ENCODE data around the gene IRAK1.

The IRAK1 gene

DNA sequence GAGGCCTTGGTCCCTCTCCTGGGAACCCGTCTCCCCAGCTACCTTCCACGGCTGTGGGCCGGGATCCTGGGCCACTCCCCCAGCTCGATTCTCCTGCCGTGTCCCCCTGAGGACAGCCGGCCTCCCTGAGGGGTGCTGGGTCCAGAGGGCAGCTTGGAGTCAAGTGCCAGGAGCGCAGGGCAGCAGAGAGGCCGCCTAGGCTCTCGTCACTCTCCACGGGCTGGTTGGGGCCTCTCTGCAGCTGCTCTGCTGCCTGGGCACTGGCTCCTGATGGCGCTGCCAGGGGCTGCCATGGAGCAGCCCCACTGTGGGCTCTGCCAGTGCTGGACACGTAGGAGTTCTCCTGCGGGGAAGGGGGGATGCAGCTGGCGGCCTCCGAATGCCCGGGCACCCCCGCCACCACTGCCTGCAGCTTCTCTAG, 6.7 kb downstream of the IRAK1 start:
- H3K4me1 Mint-ChIP-seq: peaks cover 8% of the 10 kb centered on the region
- TF ChIP-seq, protein P1, sequence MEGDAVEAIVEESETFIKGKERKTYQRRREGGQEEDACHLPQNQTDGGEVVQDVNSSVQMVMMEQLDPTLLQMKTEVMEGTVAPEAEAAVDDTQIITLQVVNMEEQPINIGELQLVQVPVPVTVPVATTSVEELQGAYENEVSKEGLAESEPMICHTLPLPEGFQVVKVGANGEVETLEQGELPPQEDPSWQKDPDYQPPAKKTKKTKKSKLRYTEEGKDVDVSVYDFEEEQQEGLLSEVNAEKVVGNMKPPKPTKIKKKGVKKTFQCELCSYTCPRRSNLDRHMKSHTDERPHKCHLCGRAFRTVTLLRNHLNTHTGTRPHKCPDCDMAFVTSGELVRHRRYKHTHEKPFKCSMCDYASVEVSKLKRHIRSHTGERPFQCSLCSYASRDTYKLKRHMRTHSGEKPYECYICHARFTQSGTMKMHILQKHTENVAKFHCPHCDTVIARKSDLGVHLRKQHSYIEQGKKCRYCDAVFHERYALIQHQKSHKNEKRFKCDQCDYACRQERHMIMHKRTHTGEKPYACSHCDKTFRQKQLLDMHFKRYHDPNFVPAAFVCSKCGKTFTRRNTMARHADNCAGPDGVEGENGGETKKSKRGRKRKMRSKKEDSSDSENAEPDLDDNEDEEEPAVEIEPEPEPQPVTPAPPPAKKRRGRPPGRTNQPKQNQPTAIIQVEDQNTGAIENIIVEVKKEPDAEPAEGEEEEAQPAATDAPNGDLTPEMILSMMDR (IDR thresholded peaks at IDR 0.05): no peak
- peaks cover 16% of the 10 kb centered on the region for H3K36me3 Mint-ChIP-seq (ENCODE audit: low read depth)
- no peak overlapping the region for H3K4me3 Mint-ChIP-seq
- H3K9me3 Mint-ChIP-seq: peaks cover 38% of the 10 kb centered on the region
- H3K27ac Mint-ChIP-seq: no peak overlapping the region
- no peak for DNase-seq
- H3K27me3 Mint-ChIP-seq (ENCODE audit: low read depth, poor library complexity): no peaks in the 10 kb centered on the region

DNA sequence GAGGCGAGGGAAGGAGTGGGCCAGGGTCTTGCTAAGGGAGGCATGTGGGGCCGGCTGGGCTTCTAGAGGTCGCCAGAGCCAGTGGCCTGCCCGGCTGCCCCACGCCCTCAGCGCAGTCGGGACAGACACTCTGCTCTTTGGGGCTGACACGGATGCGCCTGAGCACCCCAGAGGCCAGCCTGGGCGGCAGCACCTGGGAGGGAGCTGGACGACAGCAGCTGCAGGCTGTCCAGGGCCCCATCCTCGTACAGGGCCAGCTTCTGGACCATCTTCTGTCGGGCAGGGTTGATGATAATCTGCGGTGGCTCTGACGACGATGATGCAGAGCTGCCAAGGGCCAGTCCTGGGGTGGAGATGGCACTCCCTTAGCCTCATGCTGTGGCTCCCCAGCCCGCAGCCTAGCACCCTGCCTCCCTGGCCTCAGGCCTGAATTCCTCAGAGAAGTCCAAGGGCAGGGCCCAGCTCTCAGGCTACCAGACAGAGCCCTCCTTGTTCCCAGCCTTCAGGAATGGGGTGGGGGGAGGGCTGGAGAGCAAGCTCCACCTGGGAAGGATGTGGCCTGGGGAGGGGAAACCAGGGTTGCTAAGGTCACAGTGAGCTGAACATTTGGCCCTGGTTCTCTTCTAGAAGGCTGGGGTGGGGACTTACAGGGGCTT, 7.2 kb downstream of the IRAK1 start:
- Mint-ChIP-seq H3K36me3 (ENCODE audit: low read depth) (peaks cover 21% of the 10 kb centered on the region), H3K4me1 (peaks cover 14% of the 10 kb centered on the region), H3K27ac (no peak overlapping the region), H3K9me3 (peaks cover 44% of the 10 kb centered on the region), H3K4me3 (no peak overlapping the region), H3K27me3 (ENCODE audit: low read depth, poor library complexity) (no peaks in the 10 kb centered on the region)
- no peak for DNase-seq
- TF ChIP-seq, protein P1 (IDR thresholded peaks at IDR 0.05): no peak

DNA sequence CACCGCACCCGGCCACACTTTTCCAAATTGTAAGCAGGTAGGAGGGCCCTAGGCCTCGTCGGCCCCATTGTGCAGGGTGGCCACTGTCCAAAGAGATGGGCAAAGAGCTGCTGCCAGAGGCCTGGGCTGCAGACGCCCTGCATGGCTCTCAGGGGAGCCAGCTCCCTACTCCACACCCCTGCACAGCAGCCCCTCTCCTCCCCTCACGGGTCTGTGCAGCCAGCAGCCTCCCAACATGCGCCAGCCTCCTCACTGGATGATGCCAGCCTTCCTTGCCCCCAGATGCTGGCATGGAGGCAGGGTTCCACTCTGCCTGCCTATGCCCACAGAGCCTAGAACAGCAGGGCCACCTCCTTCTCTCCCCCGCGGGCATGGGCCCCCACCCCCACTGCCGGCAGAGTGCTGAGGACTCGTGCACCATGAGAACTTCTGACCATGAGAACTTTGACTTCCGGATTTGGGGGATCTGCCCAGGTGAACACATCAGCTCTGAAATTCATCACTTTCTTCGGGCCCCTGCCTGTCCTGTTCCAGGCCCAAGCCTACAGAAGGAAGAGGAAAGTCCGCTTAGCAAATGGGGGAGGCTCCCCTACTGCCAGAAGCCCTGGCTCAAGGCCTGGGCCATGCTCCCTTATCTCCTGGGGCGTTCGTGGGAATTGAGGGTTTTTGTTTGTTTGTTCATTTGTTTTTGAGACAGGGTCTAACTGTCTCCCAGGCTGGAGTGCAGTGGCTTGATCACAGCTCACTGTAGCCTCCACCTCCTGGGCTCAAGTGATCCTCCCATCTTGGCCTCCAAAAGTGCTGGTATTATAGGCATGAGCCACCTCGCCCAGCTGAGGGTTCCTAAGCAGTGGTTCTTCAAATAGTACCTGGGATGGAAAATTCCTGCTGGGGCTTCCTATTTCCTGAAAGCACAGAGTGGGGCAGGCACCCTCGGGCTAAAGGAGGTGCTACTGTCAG, 8.0 kb downstream of the IRAK1 start:
- TF ChIP-seq, protein P1 (IDR thresholded peaks at IDR 0.05): no peak
- peaks cover 47% of the 10 kb centered on the region for H3K9me3 Mint-ChIP-seq
- peaks cover 20% of the 10 kb centered on the region for H3K4me1 Mint-ChIP-seq
- H3K36me3 Mint-ChIP-seq (ENCODE audit: low read depth): peaks cover 21% of the 10 kb centered on the region
- no peak for DNase-seq
- H3K27ac Mint-ChIP-seq: no peak overlapping the region
- H3K4me3 Mint-ChIP-seq: no peak overlapping the region
- H3K27me3 Mint-ChIP-seq (ENCODE audit: low read depth, poor library complexity): no peaks in the 10 kb centered on the region

DNA sequence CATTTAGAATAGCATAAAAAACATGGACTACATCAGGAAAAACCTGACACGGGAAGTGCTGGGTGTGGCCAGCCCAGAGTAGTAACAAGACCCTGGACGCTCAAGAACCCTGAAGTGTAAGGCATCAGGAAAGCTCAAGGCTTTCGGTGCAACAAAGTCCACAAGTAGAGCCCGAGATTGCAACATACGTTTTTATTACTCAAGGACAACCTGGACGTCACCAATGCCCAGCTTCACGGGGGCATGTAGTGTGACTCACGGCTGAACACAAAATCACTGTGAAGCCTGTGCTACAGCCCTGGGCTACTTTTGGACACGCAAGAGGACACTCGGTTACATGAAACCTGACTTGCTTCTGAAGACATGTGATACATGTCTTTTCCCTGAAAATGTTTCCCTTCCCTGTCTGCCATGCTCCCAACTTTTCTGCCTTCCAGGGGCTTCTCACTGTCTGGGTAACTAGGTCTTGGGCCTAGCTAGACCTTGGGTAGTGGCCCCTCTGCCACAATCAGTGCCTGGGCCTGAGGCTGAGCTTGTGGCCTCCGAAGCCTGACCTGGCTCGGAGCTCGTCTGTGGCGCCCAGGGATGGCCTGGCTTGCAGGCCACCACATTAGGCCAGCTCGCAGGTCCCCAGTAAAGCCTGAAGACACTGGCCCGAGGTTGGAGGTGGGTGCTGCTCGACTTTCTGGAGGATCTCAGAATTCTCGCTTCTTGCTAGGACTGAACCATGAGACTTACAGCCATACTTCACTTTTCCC, 9.2 kb downstream of the IRAK1 start:
- TF ChIP-seq, protein P1 (IDR thresholded peaks at IDR 0.05): no peak
- H3K27ac Mint-ChIP-seq: no peak overlapping the region
- H3K9me3 Mint-ChIP-seq: peaks cover 49% of the 10 kb centered on the region
- H3K27me3 Mint-ChIP-seq (ENCODE audit: low read depth, poor library complexity): no peaks in the 10 kb centered on the region
- H3K4me1 Mint-ChIP-seq: peaks cover 25% of the 10 kb centered on the region
- H3K4me3 Mint-ChIP-seq: no peak overlapping the region
- DNase-seq: no peak
- H3K36me3 Mint-ChIP-seq (ENCODE audit: low read depth): peaks cover 23% of the 10 kb centered on the region

DNA sequence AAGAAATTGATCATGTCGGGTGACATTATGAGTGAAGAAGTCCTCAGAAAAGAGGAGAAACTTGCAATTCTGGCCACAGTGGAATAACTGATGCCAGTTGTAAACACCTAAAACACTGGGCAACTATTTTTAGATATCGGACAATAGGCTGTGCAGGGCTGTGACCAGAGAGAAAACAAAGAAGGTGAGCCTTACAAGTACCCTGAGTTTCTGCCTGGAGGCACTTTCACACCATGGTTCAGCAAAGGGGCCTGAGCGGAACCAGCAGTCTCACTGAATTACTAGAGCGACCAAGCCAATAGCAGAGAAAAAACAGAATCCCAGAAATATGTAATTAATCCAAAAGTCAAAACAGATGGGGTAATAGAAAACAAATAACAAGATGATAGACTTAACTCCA, 11.2 kb downstream of the IRAK1 start:
- no peak for DNase-seq
- Mint-ChIP-seq H3K4me1 (peaks cover 37% of the 10 kb centered on the region), H3K27ac (no peak overlapping the region), H3K27me3 (ENCODE audit: low read depth, poor library complexity) (no peaks in the 10 kb centered on the region), H3K9me3 (peaks cover 51% of the 10 kb centered on the region), H3K36me3 (ENCODE audit: low read depth) (peaks cover 29% of the 10 kb centered on the region), H3K4me3 (no peak overlapping the region)
- TF ChIP-seq, protein P1 (IDR thresholded peaks at IDR 0.05): no peak

Data from nephron progenitor cell (in vitro differentiated cells).